ENCODE data around the gene MTNR1A.

The MTNR1A gene

GRCh38 chr4:186554914-186555827, at the start of gene MTNR1A:
MTNR1A (minus strand) TSS chr4:186555567; CDS start chr4:186555365, 202 bp downstream.
- TF ChIP-seq CTCF (IDR thresholded peaks at IDR 0.05; ENCODE audit: low read depth, low read length), result no peak
- DNase-seq (ENCODE audit: extremely low read depth, low read depth), result no peak

- TF ChIP-seq CTCF (IDR thresholded peaks at IDR 0.05; ENCODE audit: low read depth, low read length), result no peak
- DNase-seq (ENCODE audit: extremely low read depth, low read depth), result no peak
Measured at GRCh38 chr4:186604124-186604807, 48.9 kb upstream of the MTNR1A start.

- DNase-seq (ENCODE audit: extremely low read depth, low read depth), result no peak
- TF ChIP-seq CTCF (IDR thresholded peaks at IDR 0.05; ENCODE audit: low read depth, low read length), result no peak
Measured at GRCh38 chr4:186602978-186603377, 47.6 kb upstream of the MTNR1A start.

- no peak for TF ChIP-seq CTCF (IDR thresholded peaks at IDR 0.05; ENCODE audit: low read depth, low read length)
Measured at GRCh38 chr4:186599483-186599882, 44.1 kb upstream of the MTNR1A start.

DNA sequence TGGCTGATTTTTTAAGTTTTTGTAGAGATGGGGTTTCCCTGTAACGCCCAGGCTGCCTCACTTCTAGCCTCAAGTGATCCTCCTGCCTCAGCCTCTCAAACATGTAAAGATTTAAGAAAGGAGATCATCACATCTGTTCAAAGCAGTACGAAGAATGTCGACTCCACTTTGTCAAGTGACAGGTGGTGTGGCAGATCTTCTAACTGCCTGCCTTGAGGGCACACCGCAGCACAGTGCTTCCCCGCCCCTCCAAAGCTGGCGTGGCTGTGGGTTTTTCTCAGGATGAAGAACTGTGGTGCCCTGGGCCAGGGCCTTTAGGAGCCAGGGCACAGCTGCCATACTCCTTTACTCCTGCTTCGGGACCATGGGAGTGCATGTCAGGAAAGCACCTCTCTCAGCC, 43.3 kb upstream of the MTNR1A start:
- no peak for TF ChIP-seq CTCF (IDR thresholded peaks at IDR 0.05; ENCODE audit: low read depth, low read length)
- no peak for DNase-seq (ENCODE audit: extremely low read depth, low read depth)

More at GRCh38 chr4:186599483-186599882, 44.1 kb upstream of the MTNR1A start:
- DNase-seq (ENCODE audit: extremely low read depth, low read depth), result no peak

- DNase-seq (ENCODE audit: extremely low read depth, low read depth), result no peak
- TF ChIP-seq CTCF (IDR thresholded peaks at IDR 0.05; ENCODE audit: low read depth, low read length), result no peak
Measured at GRCh38 chr4:186596850-186597390, 41.6 kb upstream of the MTNR1A start.

DNA sequence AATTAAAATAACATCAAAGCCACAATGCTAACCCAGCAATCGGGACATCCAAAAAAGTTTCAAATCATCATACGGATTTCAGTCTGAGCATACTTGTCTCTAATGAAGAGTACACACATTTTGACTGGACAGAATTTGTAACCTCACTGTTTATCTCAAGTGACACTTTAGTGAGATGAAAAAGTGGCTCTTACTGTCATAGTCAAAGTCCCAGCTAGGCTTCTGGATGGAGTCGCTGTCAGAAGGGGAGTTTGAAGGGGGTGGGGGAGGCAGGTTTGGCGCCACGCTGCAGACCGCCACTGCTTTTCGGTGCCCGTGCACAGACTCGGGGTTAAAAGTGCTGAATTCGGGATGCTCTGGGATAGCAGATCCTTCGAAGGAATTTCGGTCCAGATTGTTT, 41.0 kb upstream of the MTNR1A start:
- TF ChIP-seq CTCF (IDR thresholded peaks at IDR 0.05; ENCODE audit: low read depth, low read length), result no peak
- DNase-seq (ENCODE audit: extremely low read depth, low read depth), result no peak
